ENCODE data around the gene DDX23. TPM values are rescaled to one million over a fixed set of nuclear protein-coding genes. Genes with fewer than 3 reads are reported as not detected.

The DDX23 gene
- 209 TPM for polyA plus RNA-seq (2012; ENCODE audit: insufficient read depth, insufficient read length, low read depth)

GRCh38 chr12:48851883-48852733 lies at the start of gene DDX23:
TSS of gene DDX23 (minus strand) at chr12:48852163. CDS start at chr12:48845782, 6,381 bp downstream.
- peak; percentile 97 for DNase-seq
- no peak for TF ChIP-seq CTCF (IDR thresholded peaks at IDR 0.05; ENCODE audit: low read depth, low read length)
- H3K36me3 ChIP-seq = peaks cover 15% of the 10 kb centered on the region
- H3K27me3 ChIP-seq = no peaks in the 10 kb centered on the region
- peak within 1 kb of the TSS; percentile 99 for H3K4me3 ChIP-seq (ENCODE audit: low read depth, low read length)
- 0 out of 2 replicates have a peak, but pooled peaks cover 6% of the 10 kb centered on the region for H3K4me1 ChIP-seq
- 0 out of 2 replicates have a peak, but pooled peaks cover 2% of the 10 kb centered on the region for H3K9me3 ChIP-seq

GRCh38 chr12:48901278-48901677 lies 49.3 kb upstream of the DDX23 start:
- TF ChIP-seq CTCF (IDR thresholded peaks at IDR 0.05; ENCODE audit: low read depth, low read length) = no peak
- Histone ChIP-seq H3K27me3 (peaks cover 7% of the 10 kb centered on the region), H3K9me3 (no peaks in the 10 kb centered on the region), H3K4me1 (no peaks in the 10 kb centered on the region), H3K36me3 (no peaks in the 10 kb centered on the region), H3K4me3 (ENCODE audit: low read depth, low read length) (no peak overlapping the region)
- no peak for DNase-seq

DNA sequence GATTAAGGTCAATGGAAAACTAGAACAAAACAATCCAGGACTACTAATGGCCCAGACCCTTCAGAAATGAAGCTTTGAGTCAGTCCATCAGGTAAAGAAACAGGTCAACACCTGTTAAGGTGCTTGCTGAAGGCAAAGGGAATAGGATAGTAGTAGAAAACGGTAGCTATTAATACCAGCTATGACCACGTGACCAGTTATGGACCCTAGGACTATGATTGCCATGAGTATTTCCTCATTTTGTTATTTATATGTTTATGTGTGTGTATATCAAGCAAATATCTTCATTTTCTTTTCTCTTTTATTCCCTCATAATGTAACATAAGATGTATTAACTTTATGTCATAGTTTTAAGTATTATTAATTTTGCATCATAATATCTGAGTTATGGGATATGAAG lies 47.7 kb upstream of the DDX23 start:
- Histone ChIP-seq H3K27me3 (no peaks in the 10 kb centered on the region; the same call in 1 of the 2 replicates), H3K9me3 (no peaks in the 10 kb centered on the region), H3K4me1 (no peaks in the 10 kb centered on the region), H3K36me3 (no peaks in the 10 kb centered on the region), H3K4me3 (ENCODE audit: low read depth, low read length) (no peak overlapping the region)
- DNase-seq = no peak
- TF ChIP-seq CTCF (IDR thresholded peaks at IDR 0.05; ENCODE audit: low read depth, low read length) = no peak

- Histone ChIP-seq H3K4me1 (0 out of 2 replicates have a peak, but pooled peaks cover 5% of the 10 kb centered on the region), H3K4me3 (ENCODE audit: low read depth, low read length) (no peak overlapping the region), H3K36me3 (no peaks in the 10 kb centered on the region), H3K27me3 (peaks cover 5% of the 10 kb centered on the region; the same call in 1 of the 2 replicates), H3K9me3 (no peaks in the 10 kb centered on the region)
- no peak for DNase-seq
- TF ChIP-seq CTCF (IDR thresholded peaks at IDR 0.05; ENCODE audit: low read depth, low read length) = no peak
Observed at GRCh38 chr12:48894271-48894670, 42.3 kb upstream of the DDX23 start.

DNA sequence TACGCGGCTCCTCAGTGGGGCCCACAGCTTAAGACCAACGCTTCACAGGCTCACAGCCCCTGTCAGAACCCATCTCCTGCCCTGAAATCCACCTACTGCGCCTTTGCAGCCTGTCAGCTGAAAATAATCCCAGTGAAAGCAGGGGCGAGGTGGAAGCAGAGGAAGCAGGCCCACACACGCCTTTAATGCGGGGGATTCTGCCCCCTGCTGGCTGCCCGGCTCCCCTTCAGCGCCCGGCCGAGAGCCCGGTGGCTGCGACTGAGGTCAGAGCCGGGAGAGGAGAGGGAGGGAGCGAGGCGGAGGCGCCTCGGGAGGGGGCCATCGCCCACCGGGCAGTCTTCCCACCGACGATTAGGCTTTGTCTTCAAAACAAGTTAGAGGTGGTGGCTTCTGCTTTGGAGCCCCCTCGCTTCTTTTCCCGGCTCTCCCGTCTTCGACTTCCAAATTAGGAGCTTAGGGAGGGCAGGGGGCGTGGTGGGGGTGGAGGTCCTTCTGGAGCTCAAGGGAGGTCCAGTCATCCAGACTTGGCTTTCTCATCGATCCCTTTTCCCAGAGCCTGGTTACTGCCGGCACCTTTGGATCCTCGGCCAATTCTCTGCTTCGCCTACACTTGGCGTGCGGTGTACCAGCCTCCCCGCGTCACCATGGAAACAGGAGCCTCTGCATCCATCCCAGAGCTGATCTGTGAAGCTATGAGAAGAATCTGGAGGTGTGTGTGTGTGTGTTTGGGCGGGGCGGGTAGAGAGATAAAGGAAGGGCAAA lies 38.9 kb upstream of the DDX23 start:
- Histone ChIP-seq H3K4me1 (0 out of 2 replicates have a peak, but pooled peaks cover 5% of the 10 kb centered on the region), H3K4me3 (ENCODE audit: low read depth, low read length) (peak overlapping the region; percentile 46), H3K27me3 (peaks cover 5% of the 10 kb centered on the region; the same call in 1 of the 2 replicates), H3K36me3 (no peaks in the 10 kb centered on the region), H3K9me3 (no peaks in the 10 kb centered on the region)
- peak; percentile 87 for DNase-seq
- TF ChIP-seq CTCF (IDR thresholded peaks at IDR 0.05; ENCODE audit: low read depth, low read length) = peak; percentile 86

Data from BE2C (cell line).